Muscle of back (tissue), 13 donors: ENCODE measurements around the gene TNXB. TPM values are rescaled to one million over a fixed set of nuclear protein-coding genes. Genes with fewer than 3 reads are reported as not detected.

ENCODE experiments used
- DNase-seq, 3 donors: peaks; one replicate each; pipeline versions ENCODE4 v3.0.0 to v3.0.0-alpha.2; 2013
- long read RNA-seq, 9 donors: transcript quantifications; one replicate each; lab custom pipeline, GENCODE V29; 2026
- polyA plus RNA-seq, 10 donors: library from polyadenylated mRNA; unstranded; fragments of 120-200 nt; gene quantifications; one replicate each; pipeline ENCODE4 v1.2.1, GENCODE V29; 2013; ENCODE audit not compliant: insufficient read length in 10 of 10

TNXB gene, protein sequence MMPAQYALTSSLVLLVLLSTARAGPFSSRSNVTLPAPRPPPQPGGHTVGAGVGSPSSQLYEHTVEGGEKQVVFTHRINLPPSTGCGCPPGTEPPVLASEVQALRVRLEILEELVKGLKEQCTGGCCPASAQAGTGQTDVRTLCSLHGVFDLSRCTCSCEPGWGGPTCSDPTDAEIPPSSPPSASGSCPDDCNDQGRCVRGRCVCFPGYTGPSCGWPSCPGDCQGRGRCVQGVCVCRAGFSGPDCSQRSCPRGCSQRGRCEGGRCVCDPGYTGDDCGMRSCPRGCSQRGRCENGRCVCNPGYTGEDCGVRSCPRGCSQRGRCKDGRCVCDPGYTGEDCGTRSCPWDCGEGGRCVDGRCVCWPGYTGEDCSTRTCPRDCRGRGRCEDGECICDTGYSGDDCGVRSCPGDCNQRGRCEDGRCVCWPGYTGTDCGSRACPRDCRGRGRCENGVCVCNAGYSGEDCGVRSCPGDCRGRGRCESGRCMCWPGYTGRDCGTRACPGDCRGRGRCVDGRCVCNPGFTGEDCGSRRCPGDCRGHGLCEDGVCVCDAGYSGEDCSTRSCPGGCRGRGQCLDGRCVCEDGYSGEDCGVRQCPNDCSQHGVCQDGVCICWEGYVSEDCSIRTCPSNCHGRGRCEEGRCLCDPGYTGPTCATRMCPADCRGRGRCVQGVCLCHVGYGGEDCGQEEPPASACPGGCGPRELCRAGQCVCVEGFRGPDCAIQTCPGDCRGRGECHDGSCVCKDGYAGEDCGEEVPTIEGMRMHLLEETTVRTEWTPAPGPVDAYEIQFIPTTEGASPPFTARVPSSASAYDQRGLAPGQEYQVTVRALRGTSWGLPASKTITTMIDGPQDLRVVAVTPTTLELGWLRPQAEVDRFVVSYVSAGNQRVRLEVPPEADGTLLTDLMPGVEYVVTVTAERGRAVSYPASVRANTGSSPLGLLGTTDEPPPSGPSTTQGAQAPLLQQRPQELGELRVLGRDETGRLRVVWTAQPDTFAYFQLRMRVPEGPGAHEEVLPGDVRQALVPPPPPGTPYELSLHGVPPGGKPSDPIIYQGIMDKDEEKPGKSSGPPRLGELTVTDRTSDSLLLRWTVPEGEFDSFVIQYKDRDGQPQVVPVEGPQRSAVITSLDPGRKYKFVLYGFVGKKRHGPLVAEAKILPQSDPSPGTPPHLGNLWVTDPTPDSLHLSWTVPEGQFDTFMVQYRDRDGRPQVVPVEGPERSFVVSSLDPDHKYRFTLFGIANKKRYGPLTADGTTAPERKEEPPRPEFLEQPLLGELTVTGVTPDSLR (N-terminal part only)
- polyA plus RNA-seq, result 100 to 1,000 TPM in 7 of 10 donors, 10 to 100 TPM in 3; 87.2 to 269 (median 143) TPM
- long read RNA-seq, donor 1, partial matches to known transcripts, result 15 of 19 reads
- long read RNA-seq, donor 1, other reads (novel, unspliced or antisense), result 0 of 19 reads
- long read RNA-seq, donor 2, partial matches to known transcripts, result 0 of 2 reads
- long read RNA-seq, donor 2, other reads (novel, unspliced or antisense), result 0 of 2 reads
- long read RNA-seq, donor 3, result 0 reads
- long read RNA-seq, donor 4, partial matches to known transcripts, result 0 of 1 reads
- long read RNA-seq, donor 4, other reads (novel, unspliced or antisense), result 0 of 1 reads
- long read RNA-seq, donor 5, transcript TNXB-205 (2 exons, 2,669 nt), result major isoform, 12 of 170 reads
- long read RNA-seq, donor 5, partial matches to known transcripts, result 151 of 170 reads
- long read RNA-seq, donor 5, other reads (novel, unspliced or antisense), result 0 of 170 reads
- long read RNA-seq, donor 6, partial matches to known transcripts, result 0 of 1 reads
- long read RNA-seq, donor 6, other reads (novel, unspliced or antisense), result 0 of 1 reads
- long read RNA-seq, donor 7, partial matches to known transcripts, result 15 of 16 reads
- long read RNA-seq, donor 7, other reads (novel, unspliced or antisense), result 0 of 16 reads
- long read RNA-seq, donor 8, partial matches to known transcripts, result 0 of 4 reads
- long read RNA-seq, donor 8, other reads (novel, unspliced or antisense), result 0 of 4 reads
- long read RNA-seq, donor 9, result 0 reads

DNA sequence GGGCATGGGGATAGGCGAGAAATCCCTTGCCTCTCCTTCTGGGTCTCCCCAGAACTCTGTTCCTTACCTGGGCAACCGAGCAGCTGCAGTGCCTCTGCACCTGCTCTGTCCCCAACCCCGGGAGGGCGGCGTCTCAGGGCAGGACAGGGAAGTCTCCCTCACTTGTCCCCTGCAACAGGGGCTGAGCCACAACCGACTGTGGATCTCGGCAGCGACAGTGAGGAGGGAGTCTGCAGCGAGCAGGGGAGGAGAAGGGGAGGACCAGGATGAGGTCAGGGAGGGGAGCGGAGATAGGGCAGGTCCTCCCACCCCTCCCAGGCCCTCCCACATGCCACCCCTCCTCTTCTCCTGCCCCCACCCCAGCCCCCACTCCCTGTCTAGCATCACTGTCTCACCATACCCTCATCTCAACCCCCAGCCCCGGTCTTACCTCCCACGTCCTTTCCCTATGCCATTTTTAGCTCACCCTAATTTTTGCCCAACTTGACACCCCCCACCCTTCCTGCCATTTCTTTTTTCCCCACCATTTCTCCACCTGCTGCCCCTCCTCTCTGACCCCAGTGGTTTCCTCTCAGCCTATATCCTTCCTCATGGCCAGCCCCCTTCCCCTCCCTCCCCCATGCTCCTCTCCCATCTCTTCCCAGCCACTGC is at the start of gene TNXB:
TNXB (minus strand) TSS at position 225 of the 651 bp plus-strand sequence. CDS start 11,140 bp downstream, outside the sequence.
- peak in 2 of 3 donors; percentile 78 to 87 for DNase-seq

DNA sequence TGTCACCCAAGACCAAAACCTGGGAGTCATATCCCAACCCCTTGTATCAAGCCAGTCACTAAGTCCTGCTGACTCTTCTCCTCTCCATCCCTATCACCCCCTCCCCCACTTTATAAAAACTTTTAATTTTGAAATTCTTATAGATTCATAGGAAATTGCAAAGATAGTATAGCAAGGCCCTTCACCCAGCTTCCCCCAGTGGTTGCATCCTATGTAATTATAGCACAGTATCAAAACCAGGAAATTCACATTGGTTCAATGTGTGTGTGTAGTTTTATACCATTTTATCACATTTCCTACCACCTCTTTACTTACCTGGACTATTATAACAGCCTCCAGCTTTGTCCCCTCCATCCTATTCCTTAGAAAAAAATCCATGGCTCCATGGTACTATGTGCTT is 48.9 kb upstream of the TNXB start:
- no peak for DNase-seq

DNA sequence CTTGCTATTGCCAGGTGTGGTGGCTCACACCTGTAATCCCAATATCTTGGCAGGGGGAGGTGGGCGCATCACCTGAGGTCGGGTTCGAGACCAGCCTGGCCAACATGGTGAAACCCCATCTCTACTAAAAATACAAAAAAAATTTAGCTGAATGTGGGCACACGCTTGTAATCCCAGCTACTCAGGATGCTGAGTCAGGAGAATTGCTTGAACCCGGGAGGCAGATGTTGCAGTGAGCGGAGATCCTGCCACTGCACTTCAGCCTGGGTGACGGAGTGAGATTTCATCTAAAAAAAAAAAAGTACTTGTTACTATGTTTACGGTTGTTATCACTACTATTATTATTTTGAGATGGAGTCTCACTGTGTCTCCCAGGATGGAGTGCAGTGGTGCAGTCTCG is 47.8 kb upstream of the TNXB start:
- no peak for DNase-seq

DNA sequence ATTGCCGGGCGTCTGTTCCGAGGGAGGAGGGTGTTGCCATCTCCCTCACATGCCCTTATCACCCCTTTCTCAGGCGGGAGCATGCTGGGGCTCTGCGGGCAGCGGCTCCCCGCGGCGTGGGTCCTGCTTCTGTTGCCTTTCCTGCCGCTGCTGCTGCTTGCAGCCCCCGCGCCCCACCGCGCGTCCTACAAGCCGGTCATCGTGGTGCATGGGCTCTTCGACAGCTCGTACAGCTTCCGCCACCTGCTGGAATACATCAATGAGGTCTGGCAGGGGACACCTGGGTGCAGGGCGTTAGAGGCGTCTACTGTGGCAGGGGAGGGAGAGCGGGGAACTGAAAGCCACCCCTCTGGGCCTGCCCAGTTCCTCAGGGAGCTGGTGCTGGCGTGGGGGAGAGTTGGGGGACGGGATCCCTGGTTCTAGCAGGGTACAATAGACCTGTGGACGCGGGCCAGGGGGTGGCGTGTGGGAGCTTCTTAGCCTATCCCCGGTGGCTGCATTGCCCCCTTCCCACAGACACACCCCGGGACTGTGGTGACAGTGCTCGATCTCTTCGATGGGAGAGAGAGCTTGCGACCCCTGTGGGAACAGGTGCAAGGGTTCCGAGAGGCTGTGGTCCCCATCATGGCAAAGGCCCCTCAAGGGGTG is 45.5 kb upstream of the TNXB start:
- peak; percentile 70 to 88 (median 73) for DNase-seq

DNA sequence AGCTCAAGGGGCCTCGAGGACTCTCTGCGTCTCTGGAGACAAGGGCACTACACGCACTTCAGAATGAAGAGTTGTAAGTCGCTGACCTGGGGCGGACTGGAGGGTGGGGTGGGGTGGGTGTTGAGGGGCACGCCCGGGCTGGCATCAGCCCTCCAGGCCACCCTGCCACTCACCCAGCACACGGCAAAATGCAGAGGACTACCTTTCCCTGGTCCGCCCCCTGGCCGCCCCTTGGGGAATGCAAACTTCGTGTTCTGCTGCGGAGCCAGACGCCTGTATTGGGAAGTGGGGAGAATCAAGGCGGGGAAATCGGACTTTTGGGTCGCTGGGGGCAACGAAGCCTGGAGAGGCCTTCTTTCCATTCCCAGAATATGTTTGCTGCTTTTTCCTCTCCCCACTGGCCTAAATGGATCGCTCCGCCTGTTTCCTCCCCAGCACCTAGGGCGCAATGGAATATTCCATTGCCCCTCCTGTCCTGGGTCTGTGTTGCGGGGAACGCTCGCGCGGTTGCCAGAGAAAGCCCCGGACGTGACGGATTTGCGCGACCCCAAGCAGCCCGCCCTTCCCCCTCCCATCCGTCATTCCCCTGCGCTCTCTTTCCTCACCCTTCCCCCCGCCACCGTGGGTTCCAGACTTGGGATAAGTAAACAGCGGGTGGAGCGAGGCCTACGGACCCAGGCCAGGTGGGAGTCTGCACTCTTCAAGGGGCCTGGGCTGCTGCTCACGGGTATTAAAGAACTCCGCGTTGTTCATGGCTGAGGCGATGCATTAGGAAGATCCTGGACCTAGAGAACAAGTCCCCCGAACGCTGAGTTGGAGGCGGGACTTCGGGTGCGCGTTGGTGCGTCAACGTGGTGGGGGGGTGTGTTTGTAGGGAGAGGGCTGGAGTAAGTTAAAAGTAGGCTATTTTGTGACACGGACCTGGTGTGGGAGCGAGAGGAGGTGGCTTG is 44.7 kb upstream of the TNXB start, which contains the start of gene PPT2:
PPT2 (plus strand) TSS at position 578 of the 950 bp plus-strand sequence. CDS start 454 bp downstream, outside the sequence.
- DNase-seq, result peak; percentile 94 to 98 (median 96)

DNA sequence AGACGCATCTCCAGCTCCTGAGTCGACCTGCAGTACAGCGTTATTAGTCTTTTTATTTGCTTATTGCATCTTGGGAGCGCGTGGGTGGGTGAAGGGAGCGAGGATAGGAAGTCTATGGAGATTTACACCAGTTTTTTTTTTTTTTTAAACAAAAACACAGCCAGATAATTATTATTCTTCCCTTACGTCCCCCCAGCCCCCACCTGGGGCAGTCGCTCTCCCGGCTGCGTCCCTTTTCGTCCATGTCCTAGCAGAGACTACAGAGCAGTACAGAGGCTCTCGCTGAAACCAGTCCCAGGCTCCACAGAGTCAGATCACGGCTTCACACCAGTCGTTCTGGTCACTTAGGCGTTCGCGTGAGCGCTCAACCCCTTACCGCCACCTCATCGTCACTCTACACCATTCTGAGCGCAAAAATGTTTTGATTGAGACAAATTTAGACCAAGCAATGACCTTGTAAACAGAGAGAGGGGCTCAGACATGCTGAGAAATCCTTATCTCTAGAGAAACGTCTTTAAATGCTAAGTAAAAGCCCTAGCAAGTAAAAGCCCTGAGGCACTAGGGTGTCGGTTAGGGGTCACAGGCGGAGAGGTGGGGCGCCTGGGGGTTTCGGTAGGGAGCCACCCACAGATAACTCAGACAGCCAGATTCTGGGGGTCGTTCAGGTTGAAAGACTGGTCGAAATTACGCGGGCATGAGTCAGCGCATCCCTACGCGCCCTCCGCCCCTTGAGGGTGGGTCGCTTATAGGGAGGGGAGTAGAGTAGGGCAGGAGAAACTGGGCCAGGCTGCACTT is 43.8 kb upstream of the TNXB start:
- peak in 2 of 3 donors; percentile 32 to 65 for DNase-seq

DNA sequence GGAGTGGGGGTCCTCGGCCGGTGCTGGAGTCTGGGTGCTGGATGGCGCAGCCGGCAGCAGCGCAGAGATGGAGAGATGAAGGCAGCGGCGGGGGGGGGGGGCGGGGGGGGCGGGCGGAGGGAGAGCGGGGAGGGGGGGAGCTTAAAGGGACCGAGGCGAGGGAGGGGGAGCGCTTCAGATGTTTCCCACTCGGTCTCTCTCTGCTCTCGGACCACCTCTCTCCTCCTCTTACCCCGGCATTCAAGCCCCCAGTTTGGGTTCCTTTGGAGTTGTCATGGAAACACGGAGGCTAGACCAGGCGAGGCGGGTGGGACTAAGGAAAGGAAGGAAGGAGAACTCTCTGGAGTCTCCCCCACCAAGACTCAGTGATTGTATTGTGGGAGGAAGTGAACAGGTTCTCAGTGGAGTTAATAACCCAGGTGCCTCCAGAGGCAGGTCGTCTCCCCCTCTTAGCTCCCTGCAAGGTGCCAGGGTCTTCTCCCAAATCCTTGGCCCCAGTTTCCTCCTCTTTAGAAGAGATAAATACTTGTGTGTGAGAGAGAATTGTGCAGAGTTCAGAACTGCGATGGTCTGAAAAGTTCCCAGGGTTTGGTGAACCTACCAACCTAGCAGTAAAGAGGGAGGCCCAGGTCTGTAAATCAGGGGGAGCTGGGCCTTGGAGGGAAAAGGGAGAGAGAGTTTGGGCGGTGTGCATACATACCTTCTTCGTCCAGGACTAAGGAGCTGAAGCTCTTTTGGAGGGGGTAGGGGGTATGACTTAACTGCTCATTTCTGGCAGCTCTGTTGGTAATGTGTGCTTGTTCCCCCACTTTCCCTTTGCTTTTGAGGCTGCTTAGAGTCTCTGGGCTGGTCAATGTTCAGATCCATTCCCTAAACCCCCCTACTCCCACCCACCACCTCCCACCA is 43.0 kb upstream of the TNXB start, which contains the start of gene PRRT1:
PRRT1 (minus strand) TSS at position 77 of the 906 bp plus-strand sequence. CDS start 112 bp downstream, outside the sequence.
- DNase-seq, result no peak

DNA sequence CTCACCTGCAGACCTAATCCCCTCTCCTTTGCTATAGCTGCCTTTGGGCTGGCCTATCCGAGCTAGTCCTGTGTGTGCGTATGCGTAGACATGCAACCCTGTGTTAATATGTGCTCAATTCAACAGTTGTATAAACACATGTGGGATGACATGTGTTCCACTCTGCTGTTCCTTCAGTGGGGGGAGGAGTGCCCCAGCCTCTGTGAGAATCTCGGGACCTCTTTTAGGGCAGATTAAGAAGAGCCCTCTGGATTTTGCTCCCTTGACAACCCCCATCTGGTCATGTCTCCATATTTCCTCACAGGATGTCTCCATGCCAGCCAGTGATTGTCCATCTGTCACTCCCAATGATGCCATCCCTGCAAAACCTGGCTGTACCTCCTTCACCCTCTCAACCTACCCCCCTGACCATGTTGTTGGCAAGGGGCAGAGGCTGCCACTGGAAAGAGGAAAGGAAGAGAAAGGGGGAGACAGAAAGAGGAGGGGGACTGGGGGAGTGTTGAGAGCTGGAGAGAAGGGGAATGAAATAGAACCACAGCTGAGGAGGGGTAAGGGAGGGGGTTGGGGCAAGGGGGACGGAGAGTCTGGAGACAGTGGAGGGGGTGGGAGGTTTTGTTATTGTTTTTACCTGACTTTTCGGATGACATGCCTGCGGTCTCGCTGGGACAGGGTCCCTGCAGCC is 42.2 kb upstream of the TNXB start:
- no peak for DNase-seq

DNA sequence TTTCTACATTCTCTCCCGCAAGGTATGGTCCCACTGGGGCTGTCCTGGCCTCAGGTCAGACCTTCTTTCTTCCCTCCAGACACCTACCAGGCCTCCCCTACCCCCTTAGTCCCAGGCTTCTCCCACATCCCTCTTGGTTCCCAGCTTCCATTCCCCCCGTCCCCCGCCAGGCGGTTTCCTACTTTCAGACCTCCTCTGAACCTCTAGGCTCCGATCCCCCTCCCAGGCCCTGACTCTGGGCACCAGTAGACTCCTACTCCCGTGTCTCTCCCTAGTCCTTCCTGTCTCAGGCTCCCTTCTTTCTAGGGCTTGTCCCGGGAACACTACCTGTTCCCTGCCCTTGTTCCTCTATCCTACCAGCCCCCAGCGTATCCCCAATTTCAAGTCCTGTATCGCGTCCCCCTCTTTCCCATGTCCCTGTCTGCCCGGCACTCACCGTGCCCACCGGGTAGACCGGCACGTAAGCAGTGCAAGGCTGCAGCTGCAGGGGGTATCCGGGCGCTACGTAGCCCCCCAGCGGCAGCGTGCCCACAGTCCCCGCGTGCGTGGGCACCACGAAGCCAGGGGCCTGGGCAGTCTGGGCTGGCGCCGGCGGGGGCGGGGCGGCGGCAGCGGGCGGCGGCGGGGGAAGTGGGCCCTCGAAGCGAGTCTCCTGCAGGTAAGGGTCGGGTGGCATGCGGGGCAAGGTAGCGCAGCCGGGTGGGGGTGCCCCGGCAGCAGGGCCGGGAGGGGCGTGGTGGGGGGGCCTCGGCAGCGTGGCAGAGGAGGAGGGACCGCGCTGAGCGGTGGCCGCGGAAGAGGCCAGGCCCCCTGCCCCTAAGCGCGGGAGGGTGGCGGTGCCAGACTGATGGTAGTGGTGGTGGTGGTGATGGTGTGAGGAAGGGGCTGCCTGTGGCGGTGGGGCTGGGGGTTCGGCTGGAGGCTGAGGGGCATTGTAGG is 41.1 kb upstream of the TNXB start:
- DNase-seq, result no peak

DNA sequence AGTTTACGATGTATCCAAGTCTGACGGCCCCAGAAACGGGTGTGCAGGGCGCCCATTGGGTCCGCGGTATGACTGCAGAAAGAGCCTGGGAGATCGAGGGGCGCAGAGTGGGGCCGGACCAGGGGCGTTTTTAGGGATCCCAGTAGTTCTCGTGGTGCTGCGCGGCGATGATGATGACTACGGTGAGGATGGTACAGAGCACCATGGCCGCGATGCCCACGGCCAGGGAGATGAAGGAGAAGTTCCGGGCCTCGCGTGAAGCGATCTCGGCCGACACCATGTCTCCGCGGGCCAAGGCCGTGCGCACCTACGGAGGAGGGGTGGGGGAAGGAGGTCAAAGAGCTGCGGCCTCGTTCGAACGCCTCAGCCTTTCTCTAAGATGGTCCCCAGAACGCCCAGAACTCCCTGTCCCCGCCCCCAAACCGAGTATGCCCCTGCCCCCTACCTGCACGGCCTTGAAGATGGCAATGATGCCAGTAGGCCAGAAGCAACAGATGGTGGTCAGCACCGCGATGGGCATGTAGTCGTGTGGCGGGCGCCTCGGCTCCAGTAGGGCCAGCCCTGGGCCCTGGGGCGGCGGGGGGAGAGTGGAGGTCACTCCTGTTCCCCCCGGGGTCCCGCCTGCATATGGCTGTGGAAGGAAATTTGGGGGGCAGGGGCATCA is 40.1 kb upstream of the TNXB start:
- no peak for DNase-seq

DNA sequence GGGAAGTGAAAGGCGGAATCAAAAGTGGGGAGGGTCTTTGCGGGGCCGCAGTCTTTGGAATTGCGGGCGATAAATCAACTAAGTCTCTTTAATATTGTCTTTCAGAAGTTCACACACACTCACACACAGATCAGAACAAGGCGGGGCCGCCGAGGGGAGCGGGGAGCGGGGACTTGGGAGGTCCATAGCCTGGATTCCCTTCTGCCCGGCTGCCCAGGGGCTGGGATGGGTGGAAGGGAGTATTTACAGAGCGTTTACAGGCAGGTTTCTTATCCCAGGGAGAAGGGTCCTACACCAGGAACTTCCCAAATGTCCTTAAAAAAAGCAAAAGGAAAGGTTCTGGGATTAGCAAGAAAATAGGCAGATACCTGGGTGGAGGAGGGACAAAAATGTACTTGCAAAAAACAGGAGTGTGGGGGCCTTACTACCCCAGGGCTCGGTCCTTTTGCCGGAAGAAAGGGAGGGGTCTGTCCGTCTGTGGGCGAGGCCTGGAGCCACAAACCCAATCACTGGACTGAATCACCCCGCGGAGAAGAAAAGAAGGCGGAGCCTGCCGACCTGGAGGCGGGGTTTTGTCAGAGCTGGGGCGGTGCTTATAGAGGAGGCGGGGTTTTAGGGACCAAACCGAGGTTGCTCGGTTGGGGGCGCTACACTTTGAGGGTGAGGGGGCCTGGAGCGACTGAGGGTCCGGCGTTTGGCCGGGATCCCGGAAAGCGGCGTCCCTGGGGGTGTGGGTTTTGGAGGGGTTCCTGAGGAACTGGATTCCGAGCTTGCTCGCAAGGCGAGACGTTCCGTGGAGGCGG is 39.4 kb upstream of the TNXB start:
- peak in 2 of 3 donors; percentile 59 to 73 for DNase-seq
